Thyroid gland (tissue), 4 donors: ENCODE results near the gene PIANP. TPM values are rescaled to one million over a fixed set of nuclear protein-coding genes. Genes with fewer than 3 reads are reported as not detected.
A peak's percentile ranks its signal among the peaks of the same experiment; 100 is the strongest.
"Not testable (repeated sequence)": the region's sequence is repeated elsewhere in the genome, so short reads cannot be mapped to it uniquely, and the experiment has no call there.

Experiments used
- DNase-seq, 2 donors: peaks; one replicate each; pipeline ENCODE4 v3.0.0-alpha.2; 2019
- H3K27ac ChIP-seq, 3 donors: fragments of 200-600 bp; sonication (generic); 1 replicate in 2 of 3; 2 replicates in 1 of 3; pipeline ENCODE4 v1.5.1; 2016 to 2019; ENCODE audit warnings: mild to moderate bottlenecking in 1 of 3, moderate library complexity in 1 of 3
- H3K27me3 ChIP-seq: fragments of 200-600 bp; sonication (generic); one replicate; pipeline ENCODE4 v1.5.1; 2019
- H3K36me3 ChIP-seq, 2 donors: fragments of 200-600 bp; sonication (generic); one replicate each; pipeline ENCODE4 v1.5.1; 2016 to 2019
- H3K4me1 ChIP-seq, 2 donors: fragments of 200-600 bp; sonication (generic); one replicate each; pipeline ENCODE4 v1.5.1; 2017 to 2019
- H3K4me3 ChIP-seq, 3 donors: fragments of 200-600 bp; sonication (generic); replicated peaks in 1 of 3; 1 replicate in 2 of 3; 2 replicates in 1 of 3; pipeline ENCODE4 v1.5.1; 2016; ENCODE audit warnings: mild to moderate bottlenecking in 1 of 3
- H3K9me3 ChIP-seq: fragments of 200-600 bp; sonication (generic); one replicate; pipeline ENCODE4 v1.5.1; 2017
- POLR2A ChIP-seq, 2 donors: fragments of 450-650 bp; IDR thresholded peaks; one replicate each; pipeline ENCODE4 v1.6.1; 2017; ENCODE audit warnings: antibody characterized with exemption in 2 of 2, mild to moderate bottlenecking in 2 of 2, moderate library complexity in 1 of 2
- WGBS, 2 donors: methylation state at CpG; one replicate each; pipeline ENCODE4 v1.1.5; 2017; 5-methylcytosine and 5-hydroxymethylcytosine counted together
- intact Hi-C: fragments of 100-400 bp; cut with DNase I; formaldehyde crosslinking; loops from one replicate; pipeline ENCODE4 v1.15.1; 2023
- total RNA-seq, 4 donors: library from RNA; depleted of rRNA; stranded (reverse); fragments of >200 nt; gene quantifications; one replicate each; pipeline ENCODE4 v1.2.3, GENCODE V29; 2016
- TF ChIP-seq, protein P1 (sequence below), 6 experiments: fragments of 200-600 bp in 3 of 6; fragments of 450-650 bp in 3 of 6; sonication (generic) in 3 of 6; IDR thresholded peaks; one replicate each; pipeline ENCODE4 v1.5.1; 2016 to 2019; ENCODE audit warnings: antibody characterized with exemption in 6 of 6, mild to moderate bottlenecking in 2 of 6, inconsistent platforms in 1 of 6, moderate library complexity in 1 of 6

The PIANP gene
- total RNA-seq, 4 donors from 2014 or later = 0.11 to 0.39 TPM; not detected in 2

DNA sequence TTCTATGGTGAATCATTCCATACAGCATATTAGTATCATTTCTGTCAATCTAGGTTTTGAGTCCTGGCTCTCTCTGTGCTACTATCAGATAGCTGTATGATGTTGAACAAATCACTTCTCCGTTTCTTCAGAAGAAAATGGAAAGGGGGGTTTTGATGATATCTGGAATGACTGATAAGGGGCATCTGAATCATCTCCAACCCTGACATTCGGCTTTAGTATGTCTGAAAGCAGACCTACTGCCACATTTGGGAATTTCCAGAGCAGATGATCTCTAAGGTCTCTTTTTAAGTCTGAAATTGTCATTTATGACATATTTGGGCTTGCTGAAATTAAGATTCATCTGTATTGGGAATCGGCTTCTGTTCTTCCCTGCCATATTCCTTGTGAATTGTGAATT, 42.2 kb upstream of the PIANP start:
- WGBS, 2 donors = 89 to 93% methylated on average over 3 of the region's 3 CpGs
- TF ChIP-seq, protein P1, sequence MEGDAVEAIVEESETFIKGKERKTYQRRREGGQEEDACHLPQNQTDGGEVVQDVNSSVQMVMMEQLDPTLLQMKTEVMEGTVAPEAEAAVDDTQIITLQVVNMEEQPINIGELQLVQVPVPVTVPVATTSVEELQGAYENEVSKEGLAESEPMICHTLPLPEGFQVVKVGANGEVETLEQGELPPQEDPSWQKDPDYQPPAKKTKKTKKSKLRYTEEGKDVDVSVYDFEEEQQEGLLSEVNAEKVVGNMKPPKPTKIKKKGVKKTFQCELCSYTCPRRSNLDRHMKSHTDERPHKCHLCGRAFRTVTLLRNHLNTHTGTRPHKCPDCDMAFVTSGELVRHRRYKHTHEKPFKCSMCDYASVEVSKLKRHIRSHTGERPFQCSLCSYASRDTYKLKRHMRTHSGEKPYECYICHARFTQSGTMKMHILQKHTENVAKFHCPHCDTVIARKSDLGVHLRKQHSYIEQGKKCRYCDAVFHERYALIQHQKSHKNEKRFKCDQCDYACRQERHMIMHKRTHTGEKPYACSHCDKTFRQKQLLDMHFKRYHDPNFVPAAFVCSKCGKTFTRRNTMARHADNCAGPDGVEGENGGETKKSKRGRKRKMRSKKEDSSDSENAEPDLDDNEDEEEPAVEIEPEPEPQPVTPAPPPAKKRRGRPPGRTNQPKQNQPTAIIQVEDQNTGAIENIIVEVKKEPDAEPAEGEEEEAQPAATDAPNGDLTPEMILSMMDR (IDR thresholded peaks at IDR 0.05) = no peak
- DNase-seq = no peak
- no peak overlapping the region for H3K27ac ChIP-seq
- no peaks in the 10 kb centered on the region for H3K4me1 ChIP-seq
- H3K27me3 ChIP-seq = no peaks in the 10 kb centered on the region
- H3K36me3 ChIP-seq = peaks cover 6 to 11% of the 10 kb centered on the region in 2 donors
- H3K9me3 ChIP-seq = no peaks in the 10 kb centered on the region
- no peak overlapping the region for H3K4me3 ChIP-seq
- intact Hi-C loops = no loop called here

DNA sequence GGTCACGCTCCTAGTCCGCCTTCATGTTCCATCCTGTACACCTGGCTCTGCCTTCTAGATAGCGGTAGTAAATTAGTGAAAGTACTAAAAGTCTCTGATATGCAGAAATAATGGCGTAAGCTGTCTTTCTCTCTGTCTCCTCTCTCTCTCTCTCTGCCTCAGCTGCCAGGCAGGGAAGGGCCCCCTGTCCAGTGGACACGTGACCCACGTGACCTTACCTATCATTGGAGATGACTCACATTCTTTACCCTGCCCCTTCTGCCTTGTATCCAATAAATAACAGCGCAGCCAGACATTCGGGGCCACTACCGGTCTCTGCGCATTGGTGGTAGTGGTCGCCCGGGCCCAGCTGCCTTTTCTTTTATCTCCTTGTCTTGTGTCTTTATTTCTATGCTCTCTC, 41.5 kb upstream of the PIANP start:
- H3K9me3 ChIP-seq, H3K36me3 ChIP-seq, DNase-seq, H3K4me3 ChIP-seq, H3K4me1 ChIP-seq, intact Hi-C loops, H3K27me3 ChIP-seq, H3K27ac ChIP-seq: not testable (repeated sequence)
- 89 to 92% methylated on average over 12 of the region's 12 CpGs for WGBS, 2 donors

DNA sequence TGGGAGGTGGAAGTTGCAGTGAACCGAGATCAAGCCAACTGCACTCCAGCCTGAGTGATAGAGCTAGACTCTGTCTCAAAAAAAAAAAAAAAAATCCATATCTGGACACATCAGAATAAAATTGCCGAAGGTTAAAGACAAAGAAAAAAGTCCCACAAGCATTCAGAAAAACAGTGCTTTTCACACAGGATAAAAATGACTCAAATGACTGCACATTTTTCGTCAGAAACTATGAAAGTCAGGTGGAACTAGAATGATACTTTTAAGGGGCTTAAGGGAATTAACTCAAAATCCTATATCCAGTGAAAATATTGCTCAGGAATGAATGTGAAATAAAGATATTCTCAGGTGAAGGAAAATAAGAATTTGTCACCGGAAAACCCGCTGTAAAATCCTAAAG, 36.1 kb upstream of the PIANP start:
- no peak overlapping the region for H3K4me3 ChIP-seq
- no peak for TF ChIP-seq POLR2A (IDR thresholded peaks at IDR 0.05)
- TF ChIP-seq, protein P1 (IDR thresholded peaks at IDR 0.05) = no peak
- H3K9me3 ChIP-seq = no peaks in the 10 kb centered on the region
- 94% methylated on average over 5 of the region's 5 CpGs for WGBS, 2 donors
- no peaks in the 10 kb centered on the region for H3K4me1 ChIP-seq
- DNase-seq = no peak
- H3K27ac ChIP-seq = no peak overlapping the region
- intact Hi-C loops = no loop called here
- peaks cover 1 to 2% of the 10 kb centered on the region in 2 donors for H3K36me3 ChIP-seq
- H3K27me3 ChIP-seq = no peaks in the 10 kb centered on the region

DNA sequence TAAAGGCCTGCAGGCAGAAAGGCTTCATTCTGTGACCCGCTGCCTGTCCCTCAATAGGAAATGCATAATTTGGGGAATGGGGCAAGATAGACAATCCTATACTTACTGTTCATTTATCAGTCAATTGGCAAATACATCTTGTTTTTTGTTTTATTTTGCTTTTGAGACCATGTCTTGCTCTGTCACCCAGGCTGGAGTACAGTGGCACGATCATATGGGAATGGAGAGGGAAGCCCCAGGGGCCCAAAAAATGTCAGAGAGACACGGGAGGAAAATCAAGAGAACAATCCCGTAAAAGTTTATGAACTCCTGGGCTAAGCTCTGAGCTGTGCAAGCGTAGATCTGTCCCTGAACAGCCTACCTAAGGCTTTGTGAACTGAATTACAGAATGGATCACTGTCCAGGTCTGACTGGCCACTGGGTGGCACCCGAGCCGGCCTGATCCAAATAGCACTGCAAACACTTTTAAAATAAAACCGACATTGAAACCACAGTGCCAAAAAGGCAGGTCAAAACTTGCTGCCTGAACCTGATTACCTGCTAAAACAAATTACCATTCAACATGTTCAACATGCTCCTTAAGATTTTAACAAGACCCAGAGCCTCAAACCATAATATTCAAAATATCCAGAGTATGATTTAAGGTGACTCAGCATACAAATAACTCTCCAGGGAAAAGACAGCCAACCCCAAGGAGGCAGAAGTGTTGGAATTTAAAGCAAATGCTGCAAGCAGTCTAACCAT, 35.0 kb upstream of the PIANP start:
- Histone ChIP-seq H3K27ac (peak overlapping the region in 1 of 3 donors; percentile 8), H3K4me1 (no peaks in the 10 kb centered on the region), H3K4me3 (no peak overlapping the region), H3K27me3 (no peaks in the 10 kb centered on the region), H3K36me3 (peaks cover 12 to 14% of the 10 kb centered on the region in 2 donors), H3K9me3 (no peaks in the 10 kb centered on the region)
- WGBS, 2 donors = 40 to 42% methylated on average over 8 of the region's 8 CpGs
- TF ChIP-seq, protein P1 (IDR thresholded peaks at IDR 0.05) = peak; percentile 50 to 83 (median 69)
- TF ChIP-seq POLR2A (IDR thresholded peaks at IDR 0.05) = no peak
- intact Hi-C loops = no loop called here
- peak; percentile 74 to 78 for DNase-seq

DNA sequence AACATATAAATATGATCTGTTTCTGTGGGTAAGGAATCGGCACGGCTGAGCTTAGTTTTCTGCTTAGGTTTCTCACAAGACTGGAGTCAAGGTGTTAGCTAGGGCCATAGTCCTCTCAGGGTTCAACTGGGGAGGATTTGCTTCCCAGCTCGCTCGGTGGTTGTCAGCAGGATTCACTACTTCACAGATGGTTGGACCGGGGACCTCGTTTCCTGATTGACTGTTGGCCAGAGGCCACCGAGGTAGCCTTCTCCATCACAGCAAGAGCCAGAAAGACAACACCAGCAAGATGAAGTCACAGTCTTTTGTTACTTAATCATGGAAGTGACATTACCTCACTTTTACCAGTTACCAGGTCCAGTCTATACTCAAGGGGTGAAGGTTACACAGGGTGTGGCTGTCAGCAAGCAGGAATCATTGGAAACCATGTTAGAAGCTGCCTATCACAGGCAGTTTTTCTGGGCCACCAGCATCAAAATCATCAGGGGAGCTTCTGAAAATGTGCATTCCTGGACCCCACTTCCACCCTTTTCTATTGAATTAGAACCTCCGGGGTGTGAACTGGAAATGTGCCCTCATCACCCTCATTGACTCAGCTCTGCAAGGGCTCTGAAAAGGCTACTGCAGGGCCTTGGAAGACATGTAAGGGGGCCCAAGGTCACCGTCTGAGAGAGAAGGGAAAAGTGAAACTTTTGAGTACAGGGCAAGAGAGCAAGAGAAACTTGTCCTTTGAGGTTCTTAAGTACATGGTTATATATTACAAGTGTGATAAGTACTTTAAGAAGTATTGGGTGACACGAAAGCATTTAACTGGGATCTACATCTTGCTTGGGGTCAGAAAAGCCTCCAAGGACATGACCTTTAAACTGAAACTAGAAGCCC, 34.1 kb upstream of the PIANP start:
- TF ChIP-seq, protein P1 (IDR thresholded peaks at IDR 0.05) = no peak
- no peak for TF ChIP-seq POLR2A (IDR thresholded peaks at IDR 0.05)
- H3K4me1 ChIP-seq = no peaks in the 10 kb centered on the region
- 83 to 90% methylated on average over 10 of the region's 10 CpGs for WGBS, 2 donors
- no peak overlapping the region for H3K4me3 ChIP-seq
- intact Hi-C loops = loop anchor here (5.0 kb wide), 1 partner anchor 48 kb away; no protein-coding TSS in a partner anchor
- H3K9me3 ChIP-seq = no peaks in the 10 kb centered on the region
- no peaks in the 10 kb centered on the region for H3K27me3 ChIP-seq
- H3K27ac ChIP-seq = no peak overlapping the region
- no peak for DNase-seq
- H3K36me3 ChIP-seq = peaks cover 21 to 22% of the 10 kb centered on the region in 2 donors
